Endodermal cell (in vitro differentiated cells): ENCODE results near the gene METAP1. TPM values are rescaled to one million over a fixed set of nuclear protein-coding genes. Genes with fewer than 3 reads are reported as not detected.

Experiments
- DNase-seq: peaks from one replicate; pipeline ENCODE4 v3.0.0-alpha.2; 2017
- H3K27ac ChIP-seq: 2 replicates; pipeline ENCODE4 v1.5.1; 2013; ENCODE audit warnings: mild to moderate bottlenecking, low read depth, low read length, moderate library complexity
- H3K27me3 ChIP-seq: 2 replicates; pipeline ENCODE4 v1.6.1; 2013; ENCODE audit warnings: mild to moderate bottlenecking, low read length, moderate library complexity; ENCODE audit not compliant: insufficient read depth, control insufficient read depth, poor library complexity, severe bottlenecking
- H3K36me3 ChIP-seq: 2 replicates; pipeline ENCODE4 v1.7.0; 2013; ENCODE audit warnings: mild to moderate bottlenecking, low read length, moderate library complexity; ENCODE audit not compliant: control insufficient read depth, insufficient read depth
- H3K4me1 ChIP-seq: one replicate; pipeline ENCODE4 v1.7.0; 2013; ENCODE audit warnings: low read length; ENCODE audit not compliant: control insufficient read depth, insufficient read depth
- H3K4me3 ChIP-seq: 2 replicates; pipeline ENCODE4 v1.5.1; 2013; ENCODE audit warnings: mild to moderate bottlenecking, low read length, moderate library complexity
- H3K9ac ChIP-seq: 2 replicates; pipeline ENCODE4 v1.6.1; 2013; ENCODE audit warnings: mild to moderate bottlenecking, low read length, moderate library complexity; ENCODE audit not compliant: poor library complexity, severe bottlenecking; ENCODE audit errors: extremely low read depth
- H3K9me3 ChIP-seq: 2 replicates; pipeline ENCODE4 v1.6.1; 2013; ENCODE audit warnings: mild to moderate bottlenecking, low read length, moderate library complexity; ENCODE audit not compliant: control insufficient read depth
- H3K27ac Mint-ChIP-seq: 2 replicates; pipeline ENCODE4 v1.8.0; 2020; ENCODE audit warnings: mixed read lengths
- H3K27me3 Mint-ChIP-seq: 2 replicates; pipeline ENCODE4 v1.8.0; 2021; ENCODE audit warnings: mild to moderate bottlenecking, mixed read lengths; ENCODE audit not compliant: insufficient read depth
- H3K36me3 Mint-ChIP-seq: 2 replicates; pipeline ENCODE4 v1.8.0; 2020; ENCODE audit warnings: low read depth, mixed read lengths
- H3K4me1 Mint-ChIP-seq: 2 replicates; pipeline ENCODE4 v1.8.0; 2020; ENCODE audit warnings: mixed read lengths
- H3K4me3 Mint-ChIP-seq: 2 replicates; pipeline ENCODE4 v1.8.0; 2020; ENCODE audit warnings: mild to moderate bottlenecking, moderate library complexity, mixed read lengths
- H3K9me3 Mint-ChIP-seq: 2 replicates; pipeline ENCODE4 v1.8.0; 2020; ENCODE audit warnings: mild to moderate bottlenecking, mixed read lengths
- CTCF ChIP-seq: fragments of 200-600 bp; sonication (generic); conservative IDR thresholded peaks from 2 replicates; pipeline ENCODE4 v1.5.0; 2021; ENCODE audit warnings: antibody characterized with exemption, mild to moderate bottlenecking
- WGBS, 2 experiments: methylation state at CpG; one replicate each; pipeline versions ENCODE4 v1.1.5 to v1.1.7; 2013; ENCODE audit warnings: missing lambda C conversion rate in 2 of 2, mixed read lengths in 1 of 2; ENCODE audit not compliant: insufficient coverage in 1 of 2, insufficient read length in 1 of 2; 5-methylcytosine and 5-hydroxymethylcytosine counted together
- total RNA-seq, 2 donors: library from RNA; stranded (reverse); fragmentation: NEBNext Ultra II Directional in 1 of 2; extraction: Animal tissue kit (Norgen Biotek cat#: 25700) in 1 of 2; gene quantifications; 2 replicates in 1 of 2; 3 replicates in 1 of 2; pipeline ENCODE4 v1.2.1, GENCODE V29; 2021

METAP1 gene
- total RNA-seq, 2 donors from 2014 or later = 51.0 to 53.0 TPM

- Mint-ChIP-seq H3K27ac (no peak overlapping the region), H3K9me3 (peaks cover 15% of the 10 kb centered on the region), H3K36me3 (peaks cover 48% of the 10 kb centered on the region), H3K4me1 (no peaks in the 10 kb centered on the region), H3K4me3 (no peak overlapping the region), H3K27me3 (no peaks in the 10 kb centered on the region)
- Histone ChIP-seq H3K27me3 (no peaks in the 10 kb centered on the region), H3K27ac (no peak overlapping the region), H3K4me1 (no peaks in the 10 kb centered on the region), H3K9me3 (peaks cover 31% of the 10 kb centered on the region), H3K36me3 (peaks cover 73% of the 10 kb centered on the region), H3K4me3 (no peak overlapping the region), H3K9ac (no peak overlapping the region)
- DNase-seq = no peak
- TF ChIP-seq CTCF = no peak
- 100% methylated on average over 1 of the region's 1 CpG for WGBS, 2 experiments
Observed at GRCh38 chr4:99038213-99038612, 42.7 kb downstream of the METAP1 start.

GRCh38 chr4:99043346-99043745, 47.8 kb downstream of the METAP1 start:
- H3K4me3 ChIP-seq = no peak overlapping the region
- no peaks in the 10 kb centered on the region for H3K27me3 ChIP-seq
- H3K27ac ChIP-seq = no peak overlapping the region
- no peak for DNase-seq
- no peak for TF ChIP-seq CTCF
- Mint-ChIP-seq H3K27ac (no peak overlapping the region), H3K4me3 (no peak overlapping the region), H3K9me3 (peaks cover 2% of the 10 kb centered on the region), H3K36me3 (peaks cover 43% of the 10 kb centered on the region), H3K27me3 (no peaks in the 10 kb centered on the region), H3K4me1 (no peaks in the 10 kb centered on the region)
- H3K9me3 ChIP-seq = peaks cover 10% of the 10 kb centered on the region
- H3K36me3 ChIP-seq = peaks cover 65% of the 10 kb centered on the region
- 92% methylated on average over 2 of the region's 2 CpGs; no CpG with 5 or more reads in 1 of the 2 experiments for WGBS, 2 experiments
- no peak overlapping the region for H3K9ac ChIP-seq
- H3K4me1 ChIP-seq = no peaks in the 10 kb centered on the region

GRCh38 chr4:99047710-99048109, 52.2 kb downstream of the METAP1 start:
- Histone ChIP-seq H3K27me3 (no peaks in the 10 kb centered on the region), H3K4me3 (no peak overlapping the region), H3K36me3 (peaks cover 75% of the 10 kb centered on the region), H3K9me3 (no peaks in the 10 kb centered on the region), H3K4me1 (no peaks in the 10 kb centered on the region), H3K9ac (no peak overlapping the region), H3K27ac (no peak overlapping the region)
- H3K4me3 Mint-ChIP-seq = no peak overlapping the region
- H3K36me3 Mint-ChIP-seq = peaks cover 68% of the 10 kb centered on the region
- TF ChIP-seq CTCF = peak; percentile 41
- no peak overlapping the region for H3K27ac Mint-ChIP-seq
- no peaks in the 10 kb centered on the region for H3K4me1 Mint-ChIP-seq
- no peaks in the 10 kb centered on the region for H3K9me3 Mint-ChIP-seq
- DNase-seq = no peak
- 94% methylated on average over 2 of the region's 2 CpGs; no CpG with 5 or more reads in 1 of the 2 experiments for WGBS, 2 experiments
- no peaks in the 10 kb centered on the region for H3K27me3 Mint-ChIP-seq
